ENCODE results near the gene AFAP1L2.

The AFAP1L2 gene

DNA sequence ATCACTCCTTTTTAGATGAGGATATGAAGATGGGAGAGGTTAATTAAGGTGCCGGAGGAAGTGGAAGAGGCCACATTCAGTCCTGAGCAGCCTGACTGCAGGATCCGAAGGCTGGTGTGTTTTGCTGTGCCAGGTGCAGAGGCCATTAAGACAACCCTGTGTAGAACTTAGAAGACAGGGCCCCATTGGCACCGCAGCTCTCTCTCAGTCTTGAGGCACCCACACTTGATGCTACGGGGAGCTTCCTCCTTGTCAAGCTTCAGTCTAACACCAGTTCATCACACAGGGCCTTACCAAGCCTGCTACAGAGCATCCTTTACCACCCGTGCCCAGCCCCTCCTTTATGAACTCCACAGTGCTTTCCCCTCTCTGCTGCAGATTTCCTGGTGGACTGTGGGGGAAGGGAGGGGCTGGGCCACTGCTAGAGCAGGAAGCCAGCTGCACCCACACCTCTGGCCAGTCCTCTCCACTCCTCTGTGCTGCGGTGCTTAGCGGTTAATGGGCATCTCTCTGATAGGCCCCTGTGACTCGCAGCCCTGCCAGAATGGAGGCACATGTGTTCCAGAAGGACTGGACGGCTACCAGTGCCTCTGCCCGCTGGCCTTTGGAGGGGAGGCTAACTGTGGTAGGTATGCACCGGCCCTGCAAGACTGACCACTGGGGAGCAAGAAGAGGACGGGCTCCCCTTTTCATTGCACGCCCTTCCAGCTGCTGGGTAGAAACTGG is 119.8 kb downstream of the AFAP1L2 start:
- peak in 1 of 42 donors; percentile 36 for DNase-seq
- intact Hi-C loops (cut with DNase I), result no loop called here

DNA sequence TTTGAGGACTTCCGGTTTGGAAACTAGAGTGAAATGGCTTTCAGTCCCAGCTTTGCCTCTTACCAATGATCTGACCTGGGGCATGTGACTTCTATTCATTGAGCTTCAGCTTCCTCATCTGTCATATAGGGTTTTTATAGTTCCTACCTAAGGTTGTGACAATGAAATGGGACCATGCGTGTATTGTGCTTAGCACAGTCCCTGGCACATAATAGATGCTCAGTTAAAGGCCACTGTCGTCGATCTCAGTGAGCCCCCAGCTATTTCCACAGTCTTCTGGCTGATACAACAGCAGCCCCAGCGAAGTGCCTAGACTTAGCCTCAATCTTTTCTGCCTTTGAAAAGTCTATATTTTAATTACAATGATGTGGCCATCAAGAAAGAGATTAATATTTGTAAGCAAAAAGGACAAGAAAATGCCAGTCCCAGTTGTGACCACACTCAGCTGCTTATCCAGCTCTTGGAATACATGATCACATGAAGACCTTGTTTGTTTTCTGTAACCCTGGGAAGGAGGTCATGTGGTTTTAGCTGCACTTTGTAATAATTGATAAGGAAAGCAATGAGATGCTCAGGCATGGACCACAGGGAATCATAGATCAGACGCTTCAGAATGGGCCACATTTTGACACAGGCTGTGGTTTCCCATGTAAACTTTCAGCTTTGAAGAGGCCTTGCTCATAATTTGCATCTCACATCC is 120.6 kb downstream of the AFAP1L2 start:
- intact Hi-C loops (cut with DNase I), result no loop called here
- no peak for DNase-seq

DNA sequence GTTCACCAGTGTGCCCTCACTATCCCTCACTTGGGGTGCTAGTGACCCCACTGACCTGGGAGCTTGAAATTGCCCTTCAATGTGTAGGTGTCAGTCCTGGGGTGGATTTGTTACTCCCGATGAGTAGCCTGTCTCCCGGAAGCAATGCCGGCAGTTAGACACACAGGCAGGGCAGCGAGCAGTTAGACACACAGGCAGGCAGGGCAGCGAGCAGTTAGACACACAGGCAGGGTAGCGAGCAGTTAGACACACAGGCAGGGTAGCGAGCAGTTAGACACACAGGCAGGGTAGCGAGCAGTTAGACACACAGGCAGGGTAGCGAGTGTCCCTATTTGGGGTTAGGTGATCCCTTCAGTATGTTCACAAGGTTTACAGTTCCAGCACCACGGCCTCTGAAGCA is 121.2 kb downstream of the AFAP1L2 start:
- no peak for DNase-seq
- intact Hi-C loops (cut with DNase I), result no loop called here

DNA sequence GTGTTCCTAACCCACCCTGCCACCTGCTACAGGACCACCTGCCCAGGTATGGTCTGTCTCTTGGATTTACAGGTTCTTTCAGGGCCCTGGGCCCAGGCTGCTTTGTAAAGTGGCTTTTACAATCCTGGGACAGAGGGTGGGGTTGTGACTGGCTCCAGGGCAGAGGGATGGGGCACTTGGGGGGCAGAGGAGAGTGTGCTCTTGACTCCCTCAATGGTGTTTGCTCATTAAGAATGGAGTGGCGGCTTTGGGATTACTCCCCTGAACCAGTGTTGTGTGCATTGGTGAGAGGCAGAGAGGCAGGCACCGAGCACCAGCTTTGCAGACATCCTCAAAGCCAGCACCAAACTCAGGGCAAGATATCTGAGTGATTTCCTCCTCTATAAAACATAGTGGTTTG is 121.8 kb downstream of the AFAP1L2 start:
- intact Hi-C loops (cut with DNase I), result no loop called here
- no peak for DNase-seq

DNA sequence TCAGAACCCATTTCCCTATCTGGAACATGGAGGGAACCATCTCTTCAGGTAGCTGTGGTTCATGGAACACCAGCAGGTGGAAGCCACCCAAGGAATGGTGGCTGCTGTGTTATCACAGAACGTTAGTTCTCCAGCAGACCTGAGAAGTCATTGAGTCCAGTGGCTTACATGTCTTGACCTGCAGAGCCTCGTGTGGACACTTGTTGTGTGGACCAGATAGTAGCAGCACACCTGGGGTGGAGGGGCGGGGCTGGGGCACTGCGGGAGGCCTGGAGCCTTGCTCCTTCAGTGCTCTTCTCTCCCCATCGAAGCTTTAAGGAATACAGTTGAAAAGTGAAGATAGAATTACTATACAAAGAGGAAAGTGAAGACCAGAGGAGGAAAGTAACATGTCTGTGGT is 122.8 kb downstream of the AFAP1L2 start:
- DNase-seq, result no peak
- intact Hi-C loops (cut with DNase I), result no loop called here

DNA sequence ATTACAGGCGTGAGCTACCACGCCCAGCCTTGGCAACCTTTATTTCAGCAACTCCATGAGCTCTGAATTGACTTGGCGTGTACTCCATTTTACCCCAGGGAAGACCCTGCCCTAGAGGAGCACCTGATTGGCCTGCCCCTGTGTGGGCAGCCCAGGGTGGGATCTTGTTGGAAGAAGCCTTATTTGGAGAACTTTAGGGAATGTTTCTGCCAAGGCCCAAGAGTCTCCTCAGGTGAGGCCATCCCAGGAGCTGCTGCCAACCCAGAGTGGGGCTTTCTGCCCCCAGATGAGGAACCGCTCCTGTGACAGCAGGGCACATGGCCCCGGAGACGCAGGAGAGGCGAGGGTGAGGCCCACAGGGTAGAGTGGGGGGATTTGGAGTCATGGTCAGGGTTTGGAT is 123.3 kb downstream of the AFAP1L2 start:
- intact Hi-C loops (cut with DNase I), result no loop called here
- no peak for DNase-seq

DNA sequence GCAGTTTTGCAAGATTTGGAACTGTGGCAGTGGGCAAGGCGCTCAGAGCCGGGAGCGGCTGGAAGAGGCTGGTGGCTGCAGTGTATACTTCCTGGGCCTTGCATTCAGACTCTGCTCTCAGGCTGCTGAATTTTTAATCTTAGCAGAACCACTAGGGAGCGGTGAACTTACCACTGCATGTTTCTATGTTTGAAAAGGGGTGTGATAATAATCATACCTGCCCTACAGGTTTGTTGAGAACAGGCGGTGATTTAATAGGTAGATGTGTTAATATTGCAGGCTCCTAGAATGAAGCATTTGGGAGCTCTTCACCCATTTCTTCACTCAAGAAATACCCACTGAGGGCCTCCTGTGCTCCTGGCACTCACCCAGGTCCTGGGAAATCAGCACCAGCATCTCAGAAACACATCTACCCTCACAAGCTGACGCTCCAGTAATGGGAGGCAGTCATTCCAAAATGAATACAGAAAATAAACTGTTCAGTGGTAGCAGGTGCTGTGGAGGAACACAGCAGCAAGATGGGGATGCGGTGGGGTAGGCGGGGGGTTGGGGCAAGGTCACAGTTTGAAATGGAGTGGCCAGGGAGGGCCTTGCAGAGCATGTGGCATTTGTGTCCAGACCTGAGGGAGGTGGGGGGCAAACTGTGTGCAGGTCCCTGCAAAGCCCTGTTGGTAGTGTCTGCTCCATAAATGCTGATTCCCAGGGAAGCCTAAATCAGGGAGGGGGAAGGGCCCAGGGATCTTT is 124.2 kb downstream of the AFAP1L2 start:
- intact Hi-C loops (cut with DNase I), result no loop called here
- DNase-seq, result no peak

DNA sequence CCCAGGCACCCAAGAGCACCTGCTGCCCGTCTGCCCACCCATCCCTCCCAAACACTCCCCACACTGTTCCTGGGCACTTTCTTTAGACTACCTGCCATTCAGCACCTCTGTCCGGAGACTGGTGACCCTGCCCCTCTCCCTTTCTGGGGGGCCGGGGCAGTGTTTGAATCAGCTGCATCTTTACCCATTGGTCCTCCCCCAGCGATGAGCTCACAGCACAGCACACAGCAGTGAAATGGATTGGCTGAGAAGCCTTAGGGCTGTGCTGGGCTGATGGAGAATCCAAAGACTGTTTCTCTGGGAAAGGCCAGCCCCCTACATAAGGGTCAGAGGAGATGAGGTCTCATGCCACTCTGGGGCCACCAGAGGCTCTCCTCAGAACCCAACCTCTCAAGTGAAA is 125.0 kb downstream of the AFAP1L2 start:
- intact Hi-C loops (cut with DNase I), result no loop called here
- DNase-seq, result no peak

DNA sequence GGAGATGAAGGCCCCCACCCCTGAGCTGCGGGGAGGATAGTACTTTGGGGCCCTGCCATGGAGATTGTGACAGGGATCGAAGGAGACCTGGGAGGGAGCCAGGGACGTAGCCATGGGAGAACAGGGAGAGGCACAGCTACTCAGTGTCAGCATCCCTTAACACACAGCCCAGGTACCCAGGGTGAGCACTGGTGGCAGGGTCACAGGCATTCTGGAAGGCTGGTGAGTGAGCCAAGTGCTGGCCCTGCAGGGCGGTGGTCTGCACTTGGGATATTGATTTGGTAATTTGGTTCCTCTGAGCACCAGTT is 125.5 kb downstream of the AFAP1L2 start:
- no peak for DNase-seq
- intact Hi-C loops (cut with DNase I), result no loop called here

DNA sequence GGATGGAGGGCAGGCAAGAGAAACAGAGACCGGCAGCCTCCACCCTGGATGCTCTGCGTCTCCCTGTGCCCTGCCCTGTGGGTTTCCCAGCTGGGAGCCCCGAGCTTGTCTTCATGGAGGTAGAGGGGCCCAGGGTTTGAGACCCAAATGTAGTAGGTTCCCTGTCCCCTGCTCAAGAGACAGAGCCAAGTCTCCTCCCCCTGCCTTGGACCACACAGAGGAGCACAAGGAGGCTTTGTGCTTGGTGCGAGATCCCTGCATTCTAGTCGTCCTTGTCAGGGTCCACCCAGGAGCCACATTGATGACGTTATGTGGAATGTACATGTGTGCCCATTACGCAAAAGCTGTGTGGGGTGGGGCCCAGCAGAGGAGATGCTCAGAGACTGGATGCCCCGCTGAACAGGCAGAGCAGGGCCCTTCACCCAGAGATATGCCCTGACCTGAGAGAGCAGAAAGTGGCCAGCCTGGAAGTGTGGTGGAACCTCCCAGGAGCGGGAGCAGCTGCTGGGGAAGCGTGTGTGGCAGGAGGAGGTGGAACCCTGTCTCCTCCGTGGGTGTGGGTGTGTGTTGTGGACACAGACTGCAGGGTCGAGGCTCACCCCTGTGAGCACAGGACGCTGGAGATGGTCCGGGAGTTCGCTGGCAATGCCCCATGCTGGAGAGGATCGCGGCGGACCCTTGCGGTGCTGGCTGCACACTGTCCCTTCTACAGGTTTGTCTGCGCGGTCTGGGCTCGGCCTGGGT is 126.0 kb downstream of the AFAP1L2 start:
- no peak for DNase-seq
- intact Hi-C loops (cut with DNase I), result no loop called here

DNA sequence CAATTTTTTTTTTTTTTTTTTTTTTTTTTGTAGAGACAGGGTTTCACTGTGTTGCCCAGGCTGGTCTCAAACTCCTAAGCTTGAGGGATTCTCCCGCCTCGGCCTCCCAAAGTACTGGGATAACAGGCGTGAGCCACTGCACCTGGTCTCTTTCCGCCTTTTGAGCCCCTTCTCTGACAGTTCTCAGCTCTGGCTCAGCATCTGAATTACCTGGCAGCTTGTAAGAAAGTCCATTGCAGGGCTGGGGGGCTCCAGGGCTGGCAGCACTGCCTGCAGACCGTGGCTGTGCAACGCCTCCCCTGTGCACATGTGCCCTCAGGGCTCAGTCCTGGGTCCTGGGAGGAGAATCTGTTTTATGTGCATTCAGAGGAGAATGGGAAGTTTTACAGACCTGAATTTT is 127.6 kb downstream of the AFAP1L2 start:
- no peak for DNase-seq
- intact Hi-C loops (cut with DNase I), result no loop called here

DNA sequence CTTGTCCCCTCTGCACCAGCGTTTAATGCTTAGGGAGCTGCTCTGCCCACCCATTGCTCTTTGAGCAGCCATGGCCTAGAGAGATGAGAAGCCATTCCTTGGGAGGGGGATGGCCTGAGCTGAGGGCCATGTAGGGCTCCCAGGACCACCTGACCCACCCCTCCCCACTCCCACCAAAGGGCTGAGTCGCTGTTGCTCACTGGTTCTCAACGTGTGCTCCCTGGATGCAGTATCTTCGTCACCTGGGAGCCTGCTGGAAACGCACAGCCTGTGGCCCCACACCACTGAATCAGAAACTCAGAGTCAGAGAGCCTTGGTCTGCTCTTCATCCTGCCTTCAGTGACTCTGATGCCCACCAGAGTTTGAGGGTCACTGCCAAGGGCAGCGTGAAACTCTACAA is 128.2 kb downstream of the AFAP1L2 start:
- DNase-seq, result no peak
- intact Hi-C loops (cut with DNase I), result no loop called here

DNA sequence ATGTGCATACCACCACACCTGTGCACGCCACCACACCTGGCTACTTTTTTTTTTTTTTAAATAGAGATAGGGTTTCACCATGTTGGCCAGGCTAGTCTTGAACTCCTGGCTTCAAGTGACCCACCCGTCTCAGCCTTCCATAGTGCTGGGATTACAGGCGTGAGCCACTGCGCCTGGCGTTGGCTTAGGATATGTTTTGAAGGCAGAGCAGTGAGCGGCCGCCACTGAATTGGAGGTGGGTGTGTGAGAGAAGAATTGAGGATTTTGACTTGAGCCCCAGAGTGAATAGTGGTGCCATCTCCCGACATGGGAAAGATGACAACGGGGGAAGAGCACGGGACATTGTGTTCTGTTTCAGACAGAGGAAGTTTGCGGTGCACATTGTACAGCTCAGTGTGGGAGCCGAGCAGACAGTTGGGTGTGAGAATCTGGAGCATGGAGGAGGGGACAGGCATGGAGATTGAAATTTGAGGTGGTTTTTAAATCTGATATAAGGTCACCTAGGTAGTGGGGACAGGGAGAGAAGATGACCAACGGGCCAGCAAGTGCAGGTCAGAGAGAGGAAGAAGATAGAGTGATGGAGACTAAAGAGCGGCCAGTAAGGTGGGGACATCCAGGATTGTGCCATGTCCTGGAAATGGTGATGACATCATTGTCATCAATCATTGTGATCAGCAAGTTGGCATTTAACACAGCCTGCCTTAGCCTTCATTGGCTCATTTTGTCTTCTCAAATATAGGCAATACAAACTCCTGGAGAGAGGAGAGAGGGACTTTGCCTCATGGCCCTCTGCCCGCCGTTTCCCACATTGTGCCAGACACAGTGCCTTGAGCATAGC is 129.5 kb downstream of the AFAP1L2 start:
- intact Hi-C loops (cut with DNase I), result no loop called here
- no peak for DNase-seq

DNA sequence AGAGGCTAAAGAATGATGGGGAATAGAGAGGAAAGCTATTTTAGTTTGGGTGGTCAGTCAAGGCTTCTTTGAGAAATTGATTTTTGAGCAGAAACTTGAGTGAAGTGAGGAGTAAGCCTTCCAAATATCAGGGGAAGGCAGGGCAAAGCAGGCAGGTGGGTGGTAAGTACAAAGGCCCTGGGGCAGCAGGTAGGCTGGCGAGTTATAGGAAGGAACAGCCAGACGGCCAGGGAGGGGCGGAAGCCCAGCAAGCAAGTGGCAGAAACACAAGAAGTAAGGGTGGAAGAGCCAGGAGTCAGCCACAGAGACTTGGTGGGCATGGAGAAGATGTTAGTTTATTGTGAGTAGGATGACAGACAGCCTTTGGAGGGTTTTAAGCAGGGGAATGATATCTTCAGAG is 130.4 kb downstream of the AFAP1L2 start:
- intact Hi-C loops (cut with DNase I), result no loop called here
- no peak for DNase-seq

DNA sequence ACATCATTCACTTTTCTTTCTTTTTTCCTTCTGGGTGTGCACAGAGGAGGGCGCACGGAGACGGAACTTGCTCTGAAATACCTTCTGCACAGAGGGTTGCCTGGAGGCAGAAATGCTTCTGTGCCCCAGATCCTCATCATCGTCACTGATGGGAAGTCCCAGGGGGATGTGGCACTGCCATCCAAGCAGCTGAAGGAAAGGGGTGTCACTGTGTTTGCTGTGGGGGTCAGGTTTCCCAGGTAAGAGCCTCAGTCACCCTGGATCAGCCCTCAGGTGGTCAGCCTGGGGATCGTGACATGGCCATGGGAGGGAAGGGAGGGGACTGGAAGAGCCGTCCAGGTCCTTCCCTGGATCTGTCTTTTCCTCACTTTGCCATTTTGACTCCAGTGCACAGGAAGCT is 131.6 kb downstream of the AFAP1L2 start:
- intact Hi-C loops (cut with DNase I), result no loop called here
- DNase-seq, result no peak

DNA sequence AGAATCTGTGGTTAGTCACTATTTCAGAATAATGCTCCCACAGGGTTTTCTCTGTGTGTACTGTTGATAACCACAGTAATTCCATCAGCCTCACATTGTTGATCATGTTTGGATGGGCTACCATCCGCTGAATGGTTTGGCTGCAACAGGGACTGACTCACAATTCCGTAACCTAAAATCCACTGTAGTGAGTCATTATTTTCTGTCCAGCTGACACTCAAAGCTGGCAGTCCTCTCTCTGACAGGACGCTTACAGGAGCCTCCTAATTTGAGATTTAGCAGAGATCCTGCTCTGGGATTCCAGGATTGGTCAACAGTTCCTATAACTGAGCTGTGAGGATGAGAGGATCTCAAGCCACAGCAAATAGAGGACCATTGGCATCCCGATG is 132.5 kb downstream of the AFAP1L2 start:
- no peak for DNase-seq
- intact Hi-C loops (cut with DNase I), result no loop called here

DNA sequence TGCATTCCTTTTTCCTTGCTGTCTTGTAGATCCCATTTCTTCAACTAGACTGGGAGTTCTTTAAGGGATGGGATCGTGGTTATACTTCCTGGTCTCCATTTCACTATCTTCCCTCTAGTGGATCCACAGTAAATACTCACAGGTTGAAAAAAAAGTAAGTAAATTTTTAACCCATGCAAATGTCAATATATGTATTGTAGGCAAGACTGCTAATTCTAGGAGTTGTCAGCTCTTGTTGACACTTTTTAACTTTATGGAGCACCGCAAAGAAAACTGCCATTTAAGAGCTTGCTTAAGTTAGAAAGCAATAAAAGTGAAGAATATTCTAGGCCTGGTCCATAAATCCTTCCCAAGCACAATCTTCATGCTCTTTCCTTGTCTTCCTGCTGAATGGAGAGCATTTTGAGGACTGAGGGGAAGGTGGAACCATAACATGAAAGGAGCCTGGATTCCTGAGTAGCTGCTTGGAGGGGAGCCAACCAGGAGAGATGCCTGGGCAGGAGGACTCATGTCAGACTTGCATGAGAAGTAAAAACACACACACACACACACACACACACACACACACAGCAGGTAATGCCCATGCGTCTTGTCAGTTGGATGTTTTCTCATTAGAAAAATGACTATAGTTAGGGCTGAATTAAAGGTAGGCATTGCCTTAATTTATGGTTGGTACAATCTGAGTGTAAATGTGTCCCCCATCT is 133.1 kb downstream of the AFAP1L2 start:
- no peak for DNase-seq

DNA sequence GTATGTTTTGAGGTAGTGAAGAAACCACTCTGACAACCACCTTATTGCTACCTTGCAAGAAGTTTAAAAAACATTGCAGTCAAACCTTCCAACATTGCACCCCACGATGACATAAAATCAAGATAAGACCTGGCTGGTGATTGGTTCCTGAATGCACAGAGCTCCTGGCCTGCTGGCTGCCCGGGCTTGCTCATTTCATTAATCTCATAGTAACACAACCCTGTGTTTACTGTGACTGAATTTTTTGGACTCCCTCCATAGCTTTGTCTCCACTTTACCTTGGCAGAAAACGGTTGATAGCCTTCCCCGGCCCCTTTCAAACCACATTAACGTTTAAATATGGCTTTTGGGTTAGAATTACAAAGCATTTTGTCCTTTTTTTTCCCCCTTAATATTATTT is 137.8 kb downstream of the AFAP1L2 start:
- intact Hi-C loops (cut with DNase I), result no loop called here
- DNase-seq, result no peak

More for the DNA sequence above, 133.1 kb downstream of the AFAP1L2 start:
- intact Hi-C loops (cut with DNase I), result no loop called here
